Nephron (organoid): ENCODE data around the gene TAP2.
"Not testable (repeated sequence)": the region's sequence is repeated elsewhere in the genome, so short reads cannot be mapped to it uniquely, and the experiment has no call there.

Experiments
- H3K27ac Mint-ChIP-seq, 3 experiments: 2 replicates each; pipeline ENCODE4 v1.8.0; 2020; ENCODE audit warnings: mixed read lengths in 3 of 3, mild to moderate bottlenecking in 2 of 3, moderate library complexity in 1 of 3
- H3K27me3 Mint-ChIP-seq: 2 replicates; pipeline ENCODE4 v1.8.0; 2021; ENCODE audit warnings: low read depth, mild to moderate bottlenecking, moderate library complexity, mixed read lengths
- H3K36me3 Mint-ChIP-seq: 2 replicates; pipeline ENCODE4 v1.8.0; 2020; ENCODE audit warnings: low read depth, mixed read lengths
- H3K4me1 Mint-ChIP-seq: 2 replicates; pipeline ENCODE4 v1.8.0; 2020; ENCODE audit warnings: mixed read lengths
- H3K4me3 Mint-ChIP-seq, 3 experiments: 2 replicates each; pipeline ENCODE4 v1.8.0; 2020; ENCODE audit warnings: mild to moderate bottlenecking in 3 of 3, mixed read lengths in 3 of 3, moderate library complexity in 2 of 3
- H3K9me3 Mint-ChIP-seq: 2 replicates; pipeline ENCODE4 v1.8.0; 2020; ENCODE audit warnings: mixed read lengths
- CTCF ChIP-seq, 3 experiments: fragments of 200-600 bp; sonication (generic); IDR thresholded peaks; one replicate each; pipeline ENCODE4 v1.5.0; 2021; ENCODE audit warnings: antibody characterized with exemption in 3 of 3; ENCODE audit not compliant: unreplicated experiment in 3 of 3

The TAP2 gene

GRCh38 chr6:32815115-32815514 is 23.4 kb downstream of the TAP2 start:
- Mint-ChIP-seq H3K4me1 (no peaks in the 10 kb centered on the region), H3K4me3 (no peak overlapping the region), H3K9me3 (no peaks in the 10 kb centered on the region), H3K36me3 (no peaks in the 10 kb centered on the region), H3K27me3 (peaks cover 18% of the 10 kb centered on the region), H3K27ac (no peak overlapping the region)
- TF ChIP-seq CTCF (IDR thresholded peaks at IDR 0.05; ENCODE audit: unreplicated experiment in 3 of 3), result no peak

- TF ChIP-seq CTCF (IDR thresholded peaks at IDR 0.05; ENCODE audit: unreplicated experiment in 3 of 3), result no peak
- Mint-ChIP-seq H3K36me3 (no peaks in the 10 kb centered on the region), H3K4me3 (no peak overlapping the region), H3K9me3 (no peaks in the 10 kb centered on the region), H3K4me1 (no peaks in the 10 kb centered on the region), H3K27me3 (peaks cover 16% of the 10 kb centered on the region), H3K27ac (no peak overlapping the region)
Observed at GRCh38 chr6:32814145-32814544, 24.4 kb downstream of the TAP2 start.

- no peak for TF ChIP-seq CTCF (IDR thresholded peaks at IDR 0.05; ENCODE audit: unreplicated experiment in 3 of 3)
- no peaks in the 10 kb centered on the region for H3K36me3 Mint-ChIP-seq
- peaks cover 46% of the 10 kb centered on the region for H3K27me3 Mint-ChIP-seq
- H3K27ac Mint-ChIP-seq, result no peak overlapping the region
- no peak overlapping the region for H3K4me3 Mint-ChIP-seq
- H3K9me3 Mint-ChIP-seq, result no peaks in the 10 kb centered on the region
- H3K4me1 Mint-ChIP-seq, result no peaks in the 10 kb centered on the region
Observed at GRCh38 chr6:32809171-32809570, 29.4 kb downstream of the TAP2 start.

- no peak for TF ChIP-seq CTCF (IDR thresholded peaks at IDR 0.05; ENCODE audit: unreplicated experiment in 3 of 3)
- no peaks in the 10 kb centered on the region for H3K36me3 Mint-ChIP-seq
Observed at GRCh38 chr6:32807020-32807580, 31.4 kb downstream of the TAP2 start.

GRCh38 chr6:32805404-32805803 is 33.1 kb downstream of the TAP2 start:
- not testable (repeated sequence) for H3K36me3 Mint-ChIP-seq, H3K4me3 Mint-ChIP-seq, H3K9me3 Mint-ChIP-seq, H3K4me1 Mint-ChIP-seq, H3K27ac Mint-ChIP-seq
- peaks cover 70% of the 10 kb centered on the region for H3K27me3 Mint-ChIP-seq

More at GRCh38 chr6:32807020-32807580, 31.4 kb downstream of the TAP2 start:
- no peaks in the 10 kb centered on the region for H3K9me3 Mint-ChIP-seq
- H3K4me1 Mint-ChIP-seq, result no peaks in the 10 kb centered on the region
- no peak overlapping the region for H3K27ac Mint-ChIP-seq
- peaks cover 56% of the 10 kb centered on the region for H3K27me3 Mint-ChIP-seq
- no peak overlapping the region for H3K4me3 Mint-ChIP-seq

GRCh38 chr6:32803416-32803815 is 35.1 kb downstream of the TAP2 start:
- peaks cover 82% of the 10 kb centered on the region for H3K27me3 Mint-ChIP-seq
- H3K36me3 Mint-ChIP-seq, result no peaks in the 10 kb centered on the region
- no peak overlapping the region for H3K4me3 Mint-ChIP-seq
- peaks cover 5% of the 10 kb centered on the region for H3K9me3 Mint-ChIP-seq
- TF ChIP-seq CTCF (IDR thresholded peaks at IDR 0.05; ENCODE audit: unreplicated experiment in 3 of 3), result no peak
- no peak overlapping the region for H3K27ac Mint-ChIP-seq
- H3K4me1 Mint-ChIP-seq, result no peaks in the 10 kb centered on the region
